ENCODE measurements around the gene TMEM223.

TMEM223 gene

DNA sequence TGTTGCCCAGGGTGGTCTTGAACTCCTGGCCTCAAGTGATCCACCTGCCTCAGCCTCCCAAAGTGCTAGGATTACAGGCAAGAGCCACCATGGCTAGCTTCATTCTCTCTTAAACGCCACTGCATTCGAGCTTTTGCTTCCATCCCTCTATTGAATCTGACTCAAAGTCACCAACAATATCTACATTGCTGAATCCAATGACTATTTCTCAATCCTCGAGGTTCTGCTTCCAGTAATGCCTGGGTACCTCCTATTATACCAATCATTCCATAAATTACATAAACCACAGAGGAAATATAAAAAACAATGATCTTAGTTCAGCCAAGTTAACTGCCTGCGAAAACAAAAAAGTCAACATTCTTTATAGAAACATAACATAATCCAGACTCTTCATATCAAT, 25.3 kb upstream of the TMEM223 start:
- Histone ChIP-seq H3K36me3 (ENCODE audit: insufficient read depth, low read length) (peaks cover 29% of the 10 kb centered on the region), H3K4me1 (ENCODE audit: control insufficient read depth, insufficient read depth, low read length) (no peaks in the 10 kb centered on the region), H3K9me3 (replicated peaks; ENCODE audit: low read length) (no peaks in the 10 kb centered on the region), H3K4me3 (ENCODE audit: low read length) (no peak overlapping the region), H3K27me3 (ENCODE audit: control insufficient read depth, insufficient read depth, low read length) (no peaks in the 10 kb centered on the region), H3K9ac (ENCODE audit: low read depth, low read length) (no peak overlapping the region), H3K4me2 (ENCODE audit: low read length) (no peak overlapping the region)

DNA sequence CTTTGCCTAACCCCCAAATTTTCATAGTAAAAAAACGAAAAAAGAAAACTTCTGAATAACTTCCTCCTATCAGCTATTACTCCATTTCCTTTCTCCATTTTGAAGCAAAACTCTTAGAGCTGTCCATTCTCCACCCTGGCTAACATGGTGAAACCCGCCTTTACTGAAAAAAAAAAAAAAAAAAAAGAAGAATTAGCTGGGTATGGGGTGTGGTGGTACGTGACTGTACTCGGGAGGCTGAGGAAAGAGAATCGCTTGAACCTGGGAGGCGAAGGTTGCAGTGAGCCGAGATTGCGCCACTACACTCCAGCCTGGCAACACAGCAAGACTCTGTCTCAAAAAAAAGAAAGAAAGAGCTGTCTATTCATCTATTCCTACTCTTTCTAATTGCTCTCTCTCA, 24.8 kb upstream of the TMEM223 start:
- no peaks in the 10 kb centered on the region for H3K9me3 ChIP-seq (replicated peaks; ENCODE audit: low read length)
- H3K4me1 ChIP-seq (ENCODE audit: control insufficient read depth, insufficient read depth, low read length): no peaks in the 10 kb centered on the region
- H3K4me2 ChIP-seq (ENCODE audit: low read length): no peak overlapping the region
- no peak overlapping the region for H3K4me3 ChIP-seq (ENCODE audit: low read length)
- H3K36me3 ChIP-seq (ENCODE audit: insufficient read depth, low read length): peaks cover 28% of the 10 kb centered on the region
- no peaks in the 10 kb centered on the region for H3K27me3 ChIP-seq (ENCODE audit: control insufficient read depth, insufficient read depth, low read length)
- no peak overlapping the region for H3K9ac ChIP-seq (ENCODE audit: low read depth, low read length)

DNA sequence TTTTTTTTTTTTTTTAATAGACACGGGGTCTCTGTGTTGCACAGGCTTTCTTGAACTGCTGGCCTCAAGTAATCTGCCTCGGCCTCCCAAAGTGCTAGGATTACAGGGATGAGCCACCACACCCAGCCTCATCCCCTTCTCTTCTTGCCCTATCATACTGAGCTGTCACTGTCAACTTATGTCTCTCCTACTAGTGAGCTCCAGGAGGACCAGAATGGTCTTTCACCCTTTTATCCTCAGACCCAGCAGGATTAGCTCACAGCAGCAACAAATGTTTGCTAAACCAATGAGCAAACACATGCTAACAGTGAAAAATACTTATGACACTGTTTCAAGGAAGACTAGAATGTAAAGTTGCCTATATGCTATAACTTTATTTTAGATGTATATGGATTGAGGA, 19.9 kb upstream of the TMEM223 start:
- Histone ChIP-seq H3K9ac (ENCODE audit: low read depth, low read length) (no peak overlapping the region), H3K4me2 (ENCODE audit: low read length) (no peak overlapping the region), H3K4me1 (ENCODE audit: control insufficient read depth, insufficient read depth, low read length) (peaks cover 4% of the 10 kb centered on the region), H3K36me3 (ENCODE audit: insufficient read depth, low read length) (peaks cover 11% of the 10 kb centered on the region), H3K9me3 (replicated peaks; ENCODE audit: low read length) (no peaks in the 10 kb centered on the region), H3K27me3 (ENCODE audit: control insufficient read depth, insufficient read depth, low read length) (no peaks in the 10 kb centered on the region), H3K4me3 (ENCODE audit: low read length) (no peak overlapping the region)

DNA sequence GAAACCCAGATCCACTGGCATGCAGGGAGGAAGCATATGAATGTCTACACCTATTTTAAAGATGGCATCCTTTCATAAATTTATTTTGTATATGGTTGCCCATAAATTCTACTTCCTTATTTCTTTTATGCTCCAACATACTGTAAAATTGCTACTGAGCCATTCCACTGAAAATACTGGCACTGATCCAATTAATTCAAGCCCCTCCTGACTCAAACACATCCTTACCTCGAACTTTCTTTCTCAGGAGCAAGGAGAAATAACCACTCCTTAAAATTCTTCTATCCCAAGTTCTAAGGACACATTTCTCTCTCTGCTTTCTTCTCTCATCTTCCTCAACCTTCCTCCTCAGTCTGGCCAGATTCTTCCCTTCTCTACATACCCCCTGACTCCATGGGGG, 18.9 kb upstream of the TMEM223 start:
- H3K4me1 ChIP-seq (ENCODE audit: control insufficient read depth, insufficient read depth, low read length): peaks cover 13% of the 10 kb centered on the region
- H3K36me3 ChIP-seq (ENCODE audit: insufficient read depth, low read length): peaks cover 11% of the 10 kb centered on the region
- no peak overlapping the region for H3K4me2 ChIP-seq (ENCODE audit: low read length)
- H3K9me3 ChIP-seq (replicated peaks; ENCODE audit: low read length): no peaks in the 10 kb centered on the region
- no peaks in the 10 kb centered on the region for H3K27me3 ChIP-seq (ENCODE audit: control insufficient read depth, insufficient read depth, low read length)
- no peak overlapping the region for H3K4me3 ChIP-seq (ENCODE audit: low read length)
- H3K9ac ChIP-seq (ENCODE audit: low read depth, low read length): no peak overlapping the region

DNA sequence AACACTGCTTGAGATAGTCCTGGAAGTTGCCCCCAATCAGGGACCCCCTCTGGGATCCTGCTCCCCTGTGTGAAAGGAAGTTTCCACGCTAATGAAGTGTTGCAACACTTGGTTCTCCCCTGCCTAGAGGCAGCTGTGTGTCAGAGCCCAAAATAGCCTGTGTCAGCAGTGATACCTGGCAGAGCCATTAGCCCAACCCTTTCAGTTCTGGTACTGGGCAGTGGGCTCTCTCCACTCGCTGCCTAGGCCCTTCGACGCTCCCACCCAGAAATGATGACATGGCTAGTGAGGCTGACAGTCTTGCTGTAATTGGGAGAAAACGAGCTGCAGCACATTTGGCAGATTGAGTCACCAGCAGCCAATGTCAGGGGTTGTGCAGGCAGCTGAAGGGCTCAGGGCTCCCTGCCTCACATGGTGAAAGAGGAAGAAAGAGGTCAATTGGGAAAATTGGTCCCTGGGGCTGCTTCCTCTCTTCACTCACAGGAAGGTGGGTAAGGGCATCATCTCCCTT, 14.9 kb upstream of the TMEM223 start:
- Histone ChIP-seq H3K9ac (ENCODE audit: low read depth, low read length) (no peak overlapping the region), H3K4me2 (ENCODE audit: low read length) (peak overlapping the region; percentile 94), H3K4me1 (ENCODE audit: control insufficient read depth, insufficient read depth, low read length) (peaks cover 23% of the 10 kb centered on the region), H3K9me3 (replicated peaks; ENCODE audit: low read length) (no peaks in the 10 kb centered on the region), H3K27me3 (ENCODE audit: control insufficient read depth, insufficient read depth, low read length) (no peaks in the 10 kb centered on the region), H3K4me3 (ENCODE audit: low read length) (no peak overlapping the region), H3K36me3 (ENCODE audit: insufficient read depth, low read length) (peaks cover 20% of the 10 kb centered on the region)

DNA sequence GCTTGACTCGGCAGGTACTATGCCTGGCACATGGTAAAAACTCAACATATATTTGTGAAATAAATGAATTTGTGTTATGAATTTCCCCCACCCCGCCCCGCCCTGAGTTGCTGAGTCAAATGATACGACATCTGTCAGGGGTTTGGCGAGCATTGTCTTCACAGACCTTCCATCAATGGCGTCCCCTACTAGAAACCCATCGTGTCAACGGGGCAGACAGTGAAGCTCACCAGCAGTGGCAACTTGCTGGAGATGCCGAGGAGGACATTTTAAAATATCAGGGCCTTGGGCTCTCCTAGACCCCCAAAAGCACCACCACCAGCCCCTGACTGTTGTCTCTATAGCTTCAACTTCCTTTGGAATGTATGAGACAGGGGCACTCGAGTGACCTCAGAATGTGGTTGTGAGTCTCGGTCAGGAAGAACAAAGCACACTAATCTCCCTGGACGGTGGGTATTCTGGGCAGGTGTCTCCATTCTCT, 14.2 kb upstream of the TMEM223 start:
- Histone ChIP-seq H3K9ac (ENCODE audit: low read depth, low read length) (peak overlapping the region; percentile 94), H3K9me3 (replicated peaks; ENCODE audit: low read length) (no peaks in the 10 kb centered on the region), H3K4me3 (ENCODE audit: low read length) (peak overlapping the region; percentile 87), H3K4me2 (ENCODE audit: low read length) (peak overlapping the region; percentile 94), H3K4me1 (ENCODE audit: control insufficient read depth, insufficient read depth, low read length) (peaks cover 23% of the 10 kb centered on the region), H3K36me3 (ENCODE audit: insufficient read depth, low read length) (peaks cover 26% of the 10 kb centered on the region), H3K27me3 (ENCODE audit: control insufficient read depth, insufficient read depth, low read length) (no peaks in the 10 kb centered on the region)

DNA sequence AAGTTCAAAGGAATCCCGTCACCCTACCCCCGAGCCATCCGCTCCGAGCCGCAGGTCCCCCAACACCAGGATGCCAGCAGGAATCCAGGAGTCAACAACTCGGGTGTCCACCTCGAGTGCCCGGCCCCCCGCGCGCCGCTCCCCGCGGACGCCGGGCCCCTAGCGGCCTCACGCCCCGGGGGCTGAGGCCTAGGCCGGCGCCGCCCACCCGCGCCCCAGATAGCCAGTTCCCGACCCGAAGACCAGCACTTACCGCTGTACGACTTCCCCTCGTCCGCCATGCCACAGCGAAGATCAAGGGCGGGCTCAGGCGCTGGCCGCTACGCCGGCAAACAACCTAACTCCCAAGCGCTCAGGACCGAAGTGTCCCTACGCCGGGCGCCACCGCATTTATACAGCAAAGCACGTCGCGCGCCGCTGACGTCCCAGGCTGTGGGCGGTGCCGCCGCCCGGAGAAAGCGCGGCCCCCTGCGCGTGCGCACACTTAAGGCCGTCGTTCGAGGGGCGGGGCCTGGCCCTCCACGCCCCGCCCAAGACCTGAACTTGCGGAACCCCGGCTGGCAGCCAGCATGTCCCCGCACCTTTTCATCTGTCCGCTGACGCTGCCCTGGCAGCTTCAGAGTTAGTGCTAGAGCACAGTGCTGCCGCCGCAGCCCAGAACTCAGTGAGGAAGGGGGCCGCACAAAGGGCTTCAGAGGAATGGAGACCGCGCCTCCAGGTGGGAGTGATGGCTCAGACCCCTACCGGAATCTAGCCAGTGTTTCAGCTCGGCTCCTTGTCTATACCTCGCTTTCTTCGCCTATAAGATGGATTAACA, 13.5 kb upstream of the TMEM223 start, which contains the start of gene NXF1:
TSS of gene NXF1 (minus strand) at position 365 of the 817 bp plus-strand sequence. CDS start at position 281, 84 bp downstream.
- Histone ChIP-seq H3K4me1 (ENCODE audit: control insufficient read depth, insufficient read depth, low read length) (peaks cover 23% of the 10 kb centered on the region), H3K4me3 (ENCODE audit: low read length) (peak within 1 kb of the TSS; percentile 87), H3K9me3 (replicated peaks; ENCODE audit: low read length) (no peaks in the 10 kb centered on the region), H3K36me3 (ENCODE audit: insufficient read depth, low read length) (peaks cover 31% of the 10 kb centered on the region), H3K27me3 (ENCODE audit: control insufficient read depth, insufficient read depth, low read length) (no peaks in the 10 kb centered on the region), H3K9ac (ENCODE audit: low read depth, low read length) (peak within 1 kb of the TSS; percentile 94), H3K4me2 (ENCODE audit: low read length) (peak within 1 kb of the TSS; percentile 94)

DNA sequence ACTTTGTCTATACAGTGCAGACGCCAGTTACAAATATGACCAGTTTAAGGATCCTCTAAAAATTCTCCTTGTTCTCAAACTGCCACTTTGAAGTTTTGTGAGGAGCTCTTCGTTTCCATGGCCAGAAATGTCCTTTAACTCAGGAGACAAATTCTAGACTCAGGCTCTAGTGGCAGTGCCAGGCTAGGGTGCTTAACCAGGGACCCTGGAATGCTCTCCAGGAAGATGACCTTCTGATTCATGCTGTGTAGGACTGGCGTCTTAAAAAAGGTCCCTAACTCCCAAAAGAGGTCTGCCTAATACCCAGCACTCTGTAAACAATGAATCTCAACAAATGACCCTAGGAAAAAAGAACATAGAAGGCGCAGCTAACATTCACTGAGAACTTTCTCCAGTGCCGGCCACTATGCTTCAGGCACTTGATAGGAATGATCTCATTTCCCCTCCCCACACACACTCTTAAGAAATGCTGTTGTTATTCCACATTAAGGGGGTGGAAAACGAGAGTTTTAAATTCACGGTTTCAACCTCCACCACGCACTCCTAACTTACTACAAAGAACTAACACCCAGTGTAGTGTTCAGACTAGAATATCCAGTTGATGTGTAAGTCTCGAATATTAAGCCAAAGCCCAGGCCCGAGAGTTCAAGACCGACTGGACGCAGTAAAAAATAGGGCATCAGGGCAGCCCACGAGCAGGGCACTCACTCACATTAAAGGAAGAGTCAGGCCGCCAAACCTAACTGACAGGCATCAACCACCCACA, 12.7 kb upstream of the TMEM223 start:
- no peaks in the 10 kb centered on the region for H3K27me3 ChIP-seq (ENCODE audit: control insufficient read depth, insufficient read depth, low read length)
- H3K36me3 ChIP-seq (ENCODE audit: insufficient read depth, low read length): peaks cover 38% of the 10 kb centered on the region
- H3K9me3 ChIP-seq (replicated peaks; ENCODE audit: low read length): no peaks in the 10 kb centered on the region
- peak overlapping the region; percentile 94 for H3K9ac ChIP-seq (ENCODE audit: low read depth, low read length)
- peak overlapping the region; percentile 87 for H3K4me3 ChIP-seq (ENCODE audit: low read length)
- peaks cover 23% of the 10 kb centered on the region for H3K4me1 ChIP-seq (ENCODE audit: control insufficient read depth, insufficient read depth, low read length)
- H3K4me2 ChIP-seq (ENCODE audit: low read length): peak overlapping the region; percentile 94

DNA sequence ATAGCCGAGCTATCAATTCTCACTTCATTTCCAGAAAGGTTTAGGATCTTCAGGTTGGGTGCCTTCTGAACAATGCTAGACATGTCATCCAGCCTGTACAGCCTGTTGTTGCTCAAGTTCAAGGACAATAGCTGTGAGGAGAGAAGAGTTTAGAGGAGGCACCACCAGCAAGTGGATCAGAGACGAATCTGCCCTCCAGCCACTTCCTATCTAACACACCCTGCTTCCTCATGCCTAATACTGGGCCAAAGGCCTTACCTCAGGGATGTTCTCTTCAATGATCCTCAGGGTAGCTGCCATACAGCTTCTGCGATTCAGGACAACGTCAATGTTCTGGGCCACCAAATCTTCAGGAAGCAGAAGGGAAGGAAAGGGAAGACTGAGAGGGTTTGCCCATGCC, 9.3 kb upstream of the TMEM223 start:
- H3K27me3 ChIP-seq (ENCODE audit: control insufficient read depth, insufficient read depth, low read length): no peaks in the 10 kb centered on the region
- H3K9ac ChIP-seq (ENCODE audit: low read depth, low read length): no peak overlapping the region
- H3K36me3 ChIP-seq (ENCODE audit: insufficient read depth, low read length): peaks cover 65% of the 10 kb centered on the region
- H3K4me2 ChIP-seq (ENCODE audit: low read length): no peak overlapping the region
- H3K9me3 ChIP-seq (replicated peaks; ENCODE audit: low read length): no peaks in the 10 kb centered on the region
- no peak overlapping the region for H3K4me3 ChIP-seq (ENCODE audit: low read length)
- peaks cover 13% of the 10 kb centered on the region for H3K4me1 ChIP-seq (ENCODE audit: control insufficient read depth, insufficient read depth, low read length)

DNA sequence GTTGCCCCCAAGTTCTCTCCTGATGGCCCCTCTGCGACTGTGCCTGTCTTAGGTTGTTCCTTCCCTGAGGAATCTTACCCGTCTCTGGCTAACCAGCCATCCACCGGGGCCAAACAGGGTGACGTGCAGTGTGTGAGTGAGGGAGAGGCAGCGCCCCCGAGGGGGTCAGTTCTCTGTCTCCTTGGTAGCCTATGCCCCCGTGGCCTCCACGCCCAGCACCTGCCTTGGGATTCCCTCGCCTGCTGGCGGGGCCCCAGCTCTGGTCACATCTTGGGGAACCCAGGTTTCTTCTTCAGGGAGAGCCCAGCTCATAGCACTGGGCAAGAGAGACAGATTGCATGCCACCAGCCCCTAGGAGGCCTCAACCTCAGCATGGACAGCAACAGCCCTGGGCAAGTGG, 7.7 kb upstream of the TMEM223 start:
- Histone ChIP-seq H3K27me3 (ENCODE audit: control insufficient read depth, insufficient read depth, low read length) (no peaks in the 10 kb centered on the region), H3K4me3 (ENCODE audit: low read length) (no peak overlapping the region), H3K4me1 (ENCODE audit: control insufficient read depth, insufficient read depth, low read length) (peaks cover 8% of the 10 kb centered on the region), H3K9me3 (replicated peaks; ENCODE audit: low read length) (no peaks in the 10 kb centered on the region), H3K9ac (ENCODE audit: low read depth, low read length) (no peak overlapping the region), H3K4me2 (ENCODE audit: low read length) (no peak overlapping the region), H3K36me3 (ENCODE audit: insufficient read depth, low read length) (peaks cover 78% of the 10 kb centered on the region)

DNA sequence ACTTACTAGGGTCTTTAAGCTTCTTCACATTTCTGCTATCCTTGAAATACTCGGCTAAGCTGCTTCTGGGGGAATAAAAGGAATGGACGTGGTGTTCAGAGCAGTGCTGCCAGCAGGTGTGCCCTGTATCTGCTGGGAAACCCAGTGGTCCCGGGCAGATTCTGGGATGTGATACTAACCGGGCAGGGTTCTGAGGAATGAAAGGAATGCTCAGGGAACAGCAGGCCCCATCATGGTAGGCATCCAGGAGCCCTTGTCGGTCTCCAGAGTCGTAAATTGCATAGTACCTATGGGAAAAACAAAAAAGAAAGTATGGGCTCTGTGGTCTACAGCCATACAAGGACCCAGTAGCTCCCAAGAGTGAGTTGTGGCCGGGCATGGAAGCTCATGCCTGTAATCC, 4.5 kb upstream of the TMEM223 start:
- peaks cover 79% of the 10 kb centered on the region for H3K36me3 ChIP-seq (ENCODE audit: insufficient read depth, low read length)
- H3K4me1 ChIP-seq (ENCODE audit: control insufficient read depth, insufficient read depth, low read length): peaks cover 6% of the 10 kb centered on the region
- H3K4me3 ChIP-seq (ENCODE audit: low read length): no peak overlapping the region
- H3K9me3 ChIP-seq (replicated peaks; ENCODE audit: low read length): no peaks in the 10 kb centered on the region
- H3K4me2 ChIP-seq (ENCODE audit: low read length): no peak overlapping the region
- H3K9ac ChIP-seq (ENCODE audit: low read depth, low read length): no peak overlapping the region
- no peaks in the 10 kb centered on the region for H3K27me3 ChIP-seq (ENCODE audit: control insufficient read depth, insufficient read depth, low read length)
